HCT116 (cell line): ENCODE data around the gene MAPKAPK3.
"Not testable (repeated sequence)": the region's sequence is repeated elsewhere in the genome, so short reads cannot be mapped to it uniquely, and the experiment has no call there.

Experiments used
- CTCF ChIP-seq, 3 experiments: fragments of 200-600 bp in 1 of 3; sonication (generic) in 1 of 3; IDR thresholded peaks in 2 of 3; conservative IDR thresholded peaks in 1 of 3; 2 replicates each; pipeline ENCODE4 v1.5.1; 2012 to 2017; ENCODE audit warnings: low read depth in 2 of 3, low read length in 2 of 3, antibody characterized with exemption in 1 of 3, borderline replicate concordance in 1 of 3, control low read depth in 1 of 3, mild to moderate bottlenecking in 1 of 3, mixed read lengths in 1 of 3, mixed run types in 1 of 3, moderate library complexity in 1 of 3; ENCODE audit not compliant: insufficient read depth in 1 of 3
- EZH2 ChIP-seq: fragments of 200-600 bp; sonication (generic); IDR thresholded peaks from 2 replicates; pipeline ENCODE4 v1.6.1; 2017; ENCODE audit warnings: antibody characterized with exemption, mixed run types
- POLR2A ChIP-seq: IDR thresholded peaks from 2 replicates; pipeline ENCODE4 v1.7.0; 2011; ENCODE audit warnings: borderline replicate concordance; ENCODE audit not compliant: insufficient read depth, insufficient read length; ENCODE audit errors: extremely low read depth

GRCh38 chr3:50688602-50689001 is 71.7 kb downstream of the MAPKAPK3 start:
- not testable (repeated sequence) for TF ChIP-seq CTCF (IDR thresholded peaks at IDR 0.05 in 2 of 3, conservative IDR thresholded peaks at IDR 0.05 in 1 of 3; ENCODE audit: borderline replicate concordance in 1 of 3, insufficient read depth in 1 of 3, low read depth in 2 of 3, low read length in 2 of 3); POLR2A; EZH2
